ENCODE data around the gene SRM.
"Not testable (repeated sequence)": the region's sequence is repeated elsewhere in the genome, so short reads cannot be mapped to it uniquely, and the experiment has no call there.

DNA sequence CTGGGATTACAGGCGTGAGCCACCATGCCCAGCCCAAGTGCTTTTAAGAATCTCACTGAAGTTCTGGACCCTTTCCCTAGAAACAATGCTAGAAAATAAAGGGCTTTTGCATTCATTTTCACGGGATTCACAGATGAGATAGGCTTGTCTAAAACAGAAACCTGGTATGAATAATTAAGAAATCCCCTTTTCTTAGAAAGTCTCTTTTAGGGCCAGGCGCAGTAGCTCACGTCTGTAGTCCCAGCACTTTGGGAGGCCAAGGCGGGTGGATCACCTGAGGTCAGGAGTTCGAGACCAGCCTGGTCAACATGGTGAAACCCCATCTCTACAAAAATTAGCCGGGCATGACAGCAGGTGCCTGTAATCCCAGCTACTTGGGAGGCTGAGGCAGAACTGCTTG is 13.6 kb upstream of the SRM start:
- TF ChIP-seq, protein P1, sequence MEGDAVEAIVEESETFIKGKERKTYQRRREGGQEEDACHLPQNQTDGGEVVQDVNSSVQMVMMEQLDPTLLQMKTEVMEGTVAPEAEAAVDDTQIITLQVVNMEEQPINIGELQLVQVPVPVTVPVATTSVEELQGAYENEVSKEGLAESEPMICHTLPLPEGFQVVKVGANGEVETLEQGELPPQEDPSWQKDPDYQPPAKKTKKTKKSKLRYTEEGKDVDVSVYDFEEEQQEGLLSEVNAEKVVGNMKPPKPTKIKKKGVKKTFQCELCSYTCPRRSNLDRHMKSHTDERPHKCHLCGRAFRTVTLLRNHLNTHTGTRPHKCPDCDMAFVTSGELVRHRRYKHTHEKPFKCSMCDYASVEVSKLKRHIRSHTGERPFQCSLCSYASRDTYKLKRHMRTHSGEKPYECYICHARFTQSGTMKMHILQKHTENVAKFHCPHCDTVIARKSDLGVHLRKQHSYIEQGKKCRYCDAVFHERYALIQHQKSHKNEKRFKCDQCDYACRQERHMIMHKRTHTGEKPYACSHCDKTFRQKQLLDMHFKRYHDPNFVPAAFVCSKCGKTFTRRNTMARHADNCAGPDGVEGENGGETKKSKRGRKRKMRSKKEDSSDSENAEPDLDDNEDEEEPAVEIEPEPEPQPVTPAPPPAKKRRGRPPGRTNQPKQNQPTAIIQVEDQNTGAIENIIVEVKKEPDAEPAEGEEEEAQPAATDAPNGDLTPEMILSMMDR (IDR thresholded peaks at IDR 0.05; ENCODE audit: low read depth, low read length): not testable (repeated sequence)
- not testable (repeated sequence) for TF ChIP-seq POLR2A (IDR thresholded peaks at IDR 0.05; ENCODE audit: extremely low read depth, insufficient read length)
